HepG2 (cell line): Measurements from ENCODE around the gene ANO6.

Experiments
- CTCF ChIP-seq: sonication (generic); formaldehyde crosslinking; IDR thresholded peaks from 2 replicates; pipeline ENCODE4 v1.5.0; 2020; ENCODE audit warnings: mild to moderate bottlenecking, missing genetic modification reagents, moderate library complexity
- DMAP1 ChIP-seq: IDR thresholded peaks from 2 replicates; pipeline ENCODE4 v1.6.1; 2016
- EZH2 ChIP-seq: conservative IDR thresholded peaks from 2 replicates; pipeline ENCODE4 v1.6.1; 2012; ENCODE audit warnings: mild to moderate bottlenecking, low read depth, low read length, moderate library complexity
- FOXK2 ChIP-seq: fragments of 450-650 bp; IDR thresholded peaks from 2 replicates; pipeline ENCODE4 v1.6.1; 2016
- GMEB1 ChIP-seq: sonication (generic); formaldehyde crosslinking; IDR thresholded peaks from 2 replicates; pipeline ENCODE4 v1.5.1; 2020; ENCODE audit warnings: missing genetic modification reagents, mild to moderate bottlenecking, borderline replicate concordance
- NR2F1 ChIP-seq, 2 experiments: fragments of 450-650 bp in 1 of 2; formaldehyde crosslinking in 1 of 2; IDR thresholded peaks; 2 replicates each; pipeline versions ENCODE4 v1.5.0 to v1.6.1; 2016 to 2020; ENCODE audit warnings: mild to moderate bottlenecking in 1 of 2, missing compliant biosample characterization in 1 of 2, missing genetic modification reagents in 1 of 2, moderate library complexity in 1 of 2
- RAD21 ChIP-seq: fragments of 450-650 bp; formaldehyde crosslinking; IDR thresholded peaks from 2 replicates; pipeline ENCODE4 v1.5.0; 2020; ENCODE audit warnings: mild to moderate bottlenecking
- RBM39 ChIP-seq: fragments of 200-400 bp; formaldehyde crosslinking; IDR thresholded peaks from one replicate; pipeline ENCODE4 v1.6.1; 2018; ENCODE audit warnings: antibody characterized with exemption, mild to moderate bottlenecking, low read depth, low read length; ENCODE audit not compliant: poor library complexity, severe bottlenecking
- TBL1XR1 ChIP-seq: fragments of 150-350 bp; IDR thresholded peaks from 2 replicates; pipeline ENCODE4 v1.6.1; 2014; ENCODE audit warnings: borderline replicate concordance, low read length; ENCODE audit not compliant: partially characterized antibody
- ZBTB40 ChIP-seq, 2 experiments: fragments of 450-650 bp in 1 of 2; sonication (generic) in 1 of 2; formaldehyde crosslinking in 1 of 2; IDR thresholded peaks; 2 replicates each; pipeline versions ENCODE4 v1.6.1 to v1.8.0; 2016 to 2022; ENCODE audit warnings: antibody characterized with exemption in 1 of 2, mild to moderate bottlenecking in 1 of 2, missing genetic modification reagents in 1 of 2
- ZFP36 ChIP-seq: fragments of 150-350 bp; IDR thresholded peaks from 2 replicates; pipeline ENCODE4 v1.6.1; 2018; ENCODE audit warnings: borderline replicate concordance, low read length, low read depth; ENCODE audit not compliant: partially characterized antibody
- ZNF431 ChIP-seq: sonication (generic); formaldehyde crosslinking; IDR thresholded peaks from 2 replicates; pipeline ENCODE4 v1.9.0; 2022; ENCODE audit warnings: missing genetic modification reagents, low read depth, mild to moderate bottlenecking, borderline replicate concordance
- ZNF549 ChIP-seq: sonication (generic); formaldehyde crosslinking; IDR thresholded peaks from 2 replicates; pipeline ENCODE4 v1.5.0; 2020; ENCODE audit warnings: missing genetic modification reagents

GRCh38 chr12:45284096-45284901 lies 68.4 kb downstream of the ANO6 start:
- TF ChIP-seq FOXK2 (no peak), DMAP1 (CRISPR knock-in tag) (no peak), ZNF431 (CRISPR knock-in tag) (no peak), EZH2 (no peak), CTCF (CRISPR knock-in tag) (no peak), GMEB1 (CRISPR knock-in tag) (no peak), ZFP36 (no peak), RAD21 (no peak), ZBTB40 (IDR thresholded peaks at IDR 0.05) (no peak), ZBTB40 (CRISPR knock-in tag; IDR thresholded peaks at IDR 0.05) (no peak), TBL1XR1 (no peak), ZNF549 (CRISPR knock-in tag) (no peak), RBM39 (no peak), NR2F1 (CRISPR knock-in tag; IDR thresholded peaks at IDR 0.05) (no peak)
